ENCODE measurements around the gene TRAT1.

TRAT1 gene

GRCh38 chr3:108822123-108822897, at the start of gene TRAT1:
TSS of gene TRAT1 (plus strand) at chr3:108822786. CDS start at chr3:108822928, 142 bp downstream.
- no peak within 1 kb of the TSS for H2AFZ ChIP-seq (ENCODE audit: low read length, unreplicated experiment)
- no peaks in the 10 kb centered on the region for H3K79me2 ChIP-seq (ENCODE audit: control insufficient read depth, insufficient read depth, low read length, unreplicated experiment)
- H3K36me3 ChIP-seq (ENCODE audit: insufficient read depth, low read length) = no peaks in the 10 kb centered on the region
- no peak within 1 kb of the TSS for H3K4me3 ChIP-seq (ENCODE audit: low read depth, low read length)
- H3K4me1 ChIP-seq (ENCODE audit: control insufficient read depth, insufficient read depth, low read length, unreplicated experiment) = no peaks in the 10 kb centered on the region
- peaks cover 49% of the 10 kb centered on the region for H3K27me3 ChIP-seq (ENCODE audit: insufficient read depth, low read length)
- H3K27ac ChIP-seq (ENCODE audit: low read depth, low read length) = no peak within 1 kb of the TSS

- Histone ChIP-seq H3K36me3 (ENCODE audit: insufficient read depth, low read length) (no peaks in the 10 kb centered on the region), H3K27me3 (ENCODE audit: insufficient read depth, low read length) (peaks cover 11% of the 10 kb centered on the region; the same call in 1 of the 2 replicates), H3K79me2 (ENCODE audit: control insufficient read depth, insufficient read depth, low read length, unreplicated experiment) (no peaks in the 10 kb centered on the region), H3K4me1 (ENCODE audit: control insufficient read depth, insufficient read depth, low read length, unreplicated experiment) (no peaks in the 10 kb centered on the region), H2AFZ (ENCODE audit: low read length, unreplicated experiment) (no peak overlapping the region), H3K27ac (ENCODE audit: low read depth, low read length) (no peak overlapping the region), H3K4me3 (ENCODE audit: low read depth, low read length) (no peak overlapping the region)
These were observed 46.9 kb upstream of the TRAT1 start for GRCh38 chr3:108775649-108776048.

- no peak overlapping the region for H2AFZ ChIP-seq (ENCODE audit: low read length, unreplicated experiment)
- H3K4me1 ChIP-seq (ENCODE audit: control insufficient read depth, insufficient read depth, low read length, unreplicated experiment) = no peaks in the 10 kb centered on the region
- H3K79me2 ChIP-seq (ENCODE audit: control insufficient read depth, insufficient read depth, low read length, unreplicated experiment) = no peaks in the 10 kb centered on the region
- no peak overlapping the region for H3K27ac ChIP-seq (ENCODE audit: low read depth, low read length)
- H3K36me3 ChIP-seq (ENCODE audit: insufficient read depth, low read length) = no peaks in the 10 kb centered on the region
- H3K4me3 ChIP-seq (ENCODE audit: low read depth, low read length) = no peak overlapping the region
- H3K27me3 ChIP-seq (ENCODE audit: insufficient read depth, low read length) = peaks cover 7% of the 10 kb centered on the region; the same call in 1 of the 2 replicates
These were observed 43.1 kb upstream of the TRAT1 start for GRCh38 chr3:108779496-108779895.

- H3K27ac ChIP-seq (ENCODE audit: low read depth, low read length) = no peak overlapping the region
- H3K36me3 ChIP-seq (ENCODE audit: insufficient read depth, low read length) = no peaks in the 10 kb centered on the region
- no peaks in the 10 kb centered on the region for H3K4me1 ChIP-seq (ENCODE audit: control insufficient read depth, insufficient read depth, low read length, unreplicated experiment)
- peaks cover 7% of the 10 kb centered on the region; the same call in 1 of the 2 replicates for H3K27me3 ChIP-seq (ENCODE audit: insufficient read depth, low read length)
- H2AFZ ChIP-seq (ENCODE audit: low read length, unreplicated experiment) = no peak overlapping the region
- H3K4me3 ChIP-seq (ENCODE audit: low read depth, low read length) = no peak overlapping the region
- H3K79me2 ChIP-seq (ENCODE audit: control insufficient read depth, insufficient read depth, low read length, unreplicated experiment) = no peaks in the 10 kb centered on the region
These were observed 42.4 kb upstream of the TRAT1 start for GRCh38 chr3:108780235-108780634.

GRCh38 chr3:108791473-108791872, 31.1 kb upstream of the TRAT1 start:
- Histone ChIP-seq H3K36me3 (ENCODE audit: insufficient read depth, low read length) (no peaks in the 10 kb centered on the region), H2AFZ (ENCODE audit: low read length, unreplicated experiment) (no peak overlapping the region), H3K4me1 (ENCODE audit: control insufficient read depth, insufficient read depth, low read length, unreplicated experiment) (no peaks in the 10 kb centered on the region), H3K27ac (ENCODE audit: low read depth, low read length) (no peak overlapping the region), H3K79me2 (ENCODE audit: control insufficient read depth, insufficient read depth, low read length, unreplicated experiment) (no peaks in the 10 kb centered on the region), H3K27me3 (ENCODE audit: insufficient read depth, low read length) (no peaks in the 10 kb centered on the region), H3K4me3 (ENCODE audit: low read depth, low read length) (no peak overlapping the region)

GRCh38 chr3:108804437-108804836, 18.1 kb upstream of the TRAT1 start:
- H3K79me2 ChIP-seq (ENCODE audit: control insufficient read depth, insufficient read depth, low read length, unreplicated experiment) = no peaks in the 10 kb centered on the region
- no peak overlapping the region for H3K4me3 ChIP-seq (ENCODE audit: low read depth, low read length)
- H3K27me3 ChIP-seq (ENCODE audit: insufficient read depth, low read length) = peaks cover 21% of the 10 kb centered on the region
- H3K4me1 ChIP-seq (ENCODE audit: control insufficient read depth, insufficient read depth, low read length, unreplicated experiment) = no peaks in the 10 kb centered on the region
- no peak overlapping the region for H2AFZ ChIP-seq (ENCODE audit: low read length, unreplicated experiment)
- no peaks in the 10 kb centered on the region for H3K36me3 ChIP-seq (ENCODE audit: insufficient read depth, low read length)
- H3K27ac ChIP-seq (ENCODE audit: low read depth, low read length) = no peak overlapping the region

GRCh38 chr3:108804966-108805365, 17.6 kb upstream of the TRAT1 start:
- Histone ChIP-seq H3K27me3 (ENCODE audit: insufficient read depth, low read length) (peaks cover 21% of the 10 kb centered on the region), H3K4me1 (ENCODE audit: control insufficient read depth, insufficient read depth, low read length, unreplicated experiment) (no peaks in the 10 kb centered on the region), H3K79me2 (ENCODE audit: control insufficient read depth, insufficient read depth, low read length, unreplicated experiment) (no peaks in the 10 kb centered on the region), H3K4me3 (ENCODE audit: low read depth, low read length) (no peak overlapping the region), H2AFZ (ENCODE audit: low read length, unreplicated experiment) (no peak overlapping the region), H3K36me3 (ENCODE audit: insufficient read depth, low read length) (no peaks in the 10 kb centered on the region), H3K27ac (ENCODE audit: low read depth, low read length) (no peak overlapping the region)

GRCh38 chr3:108806316-108806715, 16.3 kb upstream of the TRAT1 start:
- Histone ChIP-seq H3K79me2 (ENCODE audit: control insufficient read depth, insufficient read depth, low read length, unreplicated experiment) (no peaks in the 10 kb centered on the region), H3K36me3 (ENCODE audit: insufficient read depth, low read length) (no peaks in the 10 kb centered on the region), H3K27me3 (ENCODE audit: insufficient read depth, low read length) (peaks cover 30% of the 10 kb centered on the region), H2AFZ (ENCODE audit: low read length, unreplicated experiment) (no peak overlapping the region), H3K4me1 (ENCODE audit: control insufficient read depth, insufficient read depth, low read length, unreplicated experiment) (no peaks in the 10 kb centered on the region), H3K4me3 (ENCODE audit: low read depth, low read length) (no peak overlapping the region), H3K27ac (ENCODE audit: low read depth, low read length) (no peak overlapping the region)

GRCh38 chr3:108818404-108818803, 4.2 kb upstream of the TRAT1 start:
- no peaks in the 10 kb centered on the region for H3K4me1 ChIP-seq (ENCODE audit: control insufficient read depth, insufficient read depth, low read length, unreplicated experiment)
- no peak overlapping the region for H3K27ac ChIP-seq (ENCODE audit: low read depth, low read length)
- H3K79me2 ChIP-seq (ENCODE audit: control insufficient read depth, insufficient read depth, low read length, unreplicated experiment) = no peaks in the 10 kb centered on the region
- peaks cover 21% of the 10 kb centered on the region for H3K27me3 ChIP-seq (ENCODE audit: insufficient read depth, low read length)
- H2AFZ ChIP-seq (ENCODE audit: low read length, unreplicated experiment) = no peak overlapping the region
- no peaks in the 10 kb centered on the region for H3K36me3 ChIP-seq (ENCODE audit: insufficient read depth, low read length)
- no peak overlapping the region for H3K4me3 ChIP-seq (ENCODE audit: low read depth, low read length)

GRCh38 chr3:108820586-108820985, 2.0 kb upstream of the TRAT1 start:
- no peak overlapping the region for H3K4me3 ChIP-seq (ENCODE audit: low read depth, low read length)

GRCh38 chr3:108823227-108823626, 641 bp downstream of the TRAT1 start:
- no peak overlapping the region for H3K4me3 ChIP-seq (ENCODE audit: low read depth, low read length)
- H2AFZ ChIP-seq (ENCODE audit: low read length, unreplicated experiment) = no peak overlapping the region
- H3K79me2 ChIP-seq (ENCODE audit: control insufficient read depth, insufficient read depth, low read length, unreplicated experiment) = no peaks in the 10 kb centered on the region
- H3K27me3 ChIP-seq (ENCODE audit: insufficient read depth, low read length) = peaks cover 52% of the 10 kb centered on the region
- H3K36me3 ChIP-seq (ENCODE audit: insufficient read depth, low read length) = no peaks in the 10 kb centered on the region
- H3K4me1 ChIP-seq (ENCODE audit: control insufficient read depth, insufficient read depth, low read length, unreplicated experiment) = no peaks in the 10 kb centered on the region
- no peak overlapping the region for H3K27ac ChIP-seq (ENCODE audit: low read depth, low read length)

More at GRCh38 chr3:108820586-108820985, 2.0 kb upstream of the TRAT1 start:
- H3K27me3 ChIP-seq (ENCODE audit: insufficient read depth, low read length) = peaks cover 36% of the 10 kb centered on the region
- H2AFZ ChIP-seq (ENCODE audit: low read length, unreplicated experiment) = no peak overlapping the region
- no peaks in the 10 kb centered on the region for H3K36me3 ChIP-seq (ENCODE audit: insufficient read depth, low read length)
- no peak overlapping the region for H3K27ac ChIP-seq (ENCODE audit: low read depth, low read length)
- no peaks in the 10 kb centered on the region for H3K4me1 ChIP-seq (ENCODE audit: control insufficient read depth, insufficient read depth, low read length, unreplicated experiment)
- H3K79me2 ChIP-seq (ENCODE audit: control insufficient read depth, insufficient read depth, low read length, unreplicated experiment) = no peaks in the 10 kb centered on the region
